ENCODE data around the gene GCFC2.

GCFC2 gene

GRCh38 chr2:75705921-75706320, 4.8 kb downstream of the GCFC2 start:
- no peak for TF ChIP-seq CTCF (IDR thresholded peaks at IDR 0.05)

DNA sequence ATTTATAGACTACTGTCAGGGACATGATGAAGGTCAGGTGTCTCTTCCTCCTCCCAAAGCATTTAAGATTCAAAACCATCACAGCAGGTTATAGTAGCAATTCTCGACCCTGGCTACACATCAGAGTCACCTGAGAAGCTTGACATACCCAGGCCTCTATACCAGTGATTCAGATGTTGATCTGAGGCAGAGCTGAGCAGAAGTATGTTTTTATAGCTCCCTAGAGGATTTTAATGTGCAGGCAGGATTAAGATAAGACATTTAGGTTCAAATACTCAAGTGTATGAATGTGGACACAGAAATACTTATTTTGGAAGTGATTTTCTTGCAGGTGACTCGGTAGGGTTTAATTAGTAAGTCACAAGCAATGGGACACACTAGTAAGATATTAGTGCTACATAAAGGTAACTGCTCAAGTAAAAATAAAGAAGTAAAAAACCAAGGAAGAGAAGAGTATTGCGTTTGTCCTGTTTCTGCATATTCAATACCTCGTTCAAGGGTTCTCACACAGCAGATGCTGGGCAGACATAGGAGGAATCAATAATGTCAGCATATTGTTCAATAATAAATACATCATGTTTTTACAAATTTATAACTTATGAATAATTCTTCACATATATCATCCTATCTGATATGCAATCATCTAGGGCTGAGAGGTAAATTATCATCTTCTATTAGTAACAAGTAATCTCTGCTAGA, 7.0 kb downstream of the GCFC2 start:
- TF ChIP-seq CTCF (IDR thresholded peaks at IDR 0.05): no peak

- TF ChIP-seq CTCF (IDR thresholded peaks at IDR 0.05): no peak
Observed at GRCh38 chr2:75702593-75702992, 8.1 kb downstream of the GCFC2 start.

- no peak for TF ChIP-seq CTCF (IDR thresholded peaks at IDR 0.05)
Observed at GRCh38 chr2:75698918-75699317, 11.8 kb downstream of the GCFC2 start.

DNA sequence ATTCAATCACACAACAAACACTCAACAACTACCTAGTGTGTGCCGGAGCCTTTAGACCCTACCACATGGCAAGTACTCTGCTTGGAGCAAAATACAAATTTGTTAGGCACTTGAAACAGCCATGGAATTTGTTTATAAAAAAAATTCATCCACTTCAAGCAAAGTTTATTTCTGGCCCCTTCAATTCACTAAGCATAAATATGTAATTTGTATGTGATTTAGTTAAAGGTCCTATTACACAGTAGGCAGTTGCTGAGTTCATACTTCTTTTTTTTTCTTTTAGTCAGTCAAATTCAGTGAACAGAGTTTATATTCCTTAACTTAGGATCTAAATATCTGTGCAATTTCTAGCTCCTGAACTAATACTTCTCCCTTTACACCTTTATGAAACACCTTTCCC, 22.5 kb downstream of the GCFC2 start:
- no peak for TF ChIP-seq CTCF (IDR thresholded peaks at IDR 0.05)

DNA sequence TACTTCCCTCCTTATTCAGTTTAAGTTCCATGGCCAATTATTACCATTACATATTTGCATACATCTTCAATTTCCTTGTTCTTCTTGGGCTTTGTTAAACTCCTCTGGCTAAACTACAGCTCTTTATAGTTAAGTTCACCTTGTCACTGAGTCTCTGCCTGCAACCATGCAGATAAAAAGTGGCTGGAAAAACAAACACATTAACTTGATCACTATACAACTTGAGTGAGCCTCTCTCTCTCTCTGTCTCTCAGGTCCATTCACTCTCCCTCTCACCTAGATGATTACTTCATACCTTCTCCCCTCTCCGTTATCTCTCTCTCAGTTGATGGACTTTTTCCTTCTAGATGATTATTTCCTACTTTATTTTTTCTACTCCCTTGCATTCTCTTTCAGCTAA, 30.3 kb downstream of the GCFC2 start:
- TF ChIP-seq CTCF (IDR thresholded peaks at IDR 0.05): no peak

- no peak for TF ChIP-seq CTCF (IDR thresholded peaks at IDR 0.05)
Observed at GRCh38 chr2:75679556-75679955, 31.2 kb downstream of the GCFC2 start.

GRCh38 chr2:75676464-75676863, 34.3 kb downstream of the GCFC2 start:
- no peak for TF ChIP-seq CTCF (IDR thresholded peaks at IDR 0.05)
